Activated CD4-positive, alpha-beta T cell treated with anti-CD3 and anti-CD28 coated beads, Interleukin-10, Interleukin-2, amounts not matched to agents 100 ng/mL and 50 ng/mL, durations not matched to agents 16 hours and 8 hours (primary cell): Measurements from ENCODE around the gene RETSAT.
"Not testable (repeated sequence)": the region's sequence is repeated elsewhere in the genome, so short reads cannot be mapped to it uniquely, and the experiment has no call there.

ENCODE experiments used
- DNase-seq: peaks from one replicate; pipeline ENCODE4 v3.0.0-alpha.2; 2020

RETSAT gene

DNA sequence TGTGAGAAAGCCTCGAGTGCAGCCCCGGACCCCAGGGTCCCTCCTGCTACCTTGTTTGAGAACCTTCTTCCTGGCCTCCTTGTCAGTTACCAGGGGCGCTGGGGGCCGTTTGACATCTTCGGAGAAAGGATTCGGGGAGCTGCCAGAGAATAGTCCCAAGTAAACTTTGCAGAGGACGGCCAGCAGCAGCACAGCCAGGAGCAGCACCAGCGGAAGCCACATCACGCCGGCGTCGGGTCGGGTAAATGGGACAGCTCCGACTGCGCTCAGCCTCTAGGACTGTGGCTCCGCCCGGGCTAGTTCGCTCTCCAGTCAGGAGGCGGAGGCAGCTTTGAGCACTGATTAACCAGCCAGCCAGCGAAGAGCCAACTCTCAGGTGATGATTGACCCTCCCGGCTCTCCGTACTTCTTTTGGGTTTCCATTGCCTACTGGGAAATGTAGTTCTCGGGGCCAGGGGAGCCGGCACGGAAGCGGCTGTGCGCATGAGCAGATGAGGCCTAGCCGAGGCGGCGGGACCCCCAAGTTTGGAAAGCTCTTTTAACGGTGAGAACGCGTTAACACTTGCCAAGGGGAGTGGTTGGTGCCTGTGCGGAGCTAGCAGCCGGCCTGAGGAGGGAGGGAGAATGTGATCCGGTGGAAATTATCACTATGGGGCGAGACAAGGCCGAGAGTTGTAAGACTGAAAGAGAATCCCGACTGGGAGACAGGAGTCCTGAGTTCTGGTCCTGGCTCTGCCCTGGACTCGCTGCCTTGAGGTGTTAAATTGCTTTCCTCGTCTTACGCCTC lies at the start of gene RETSAT, which contains the start of gene ELMOD3:
Gene RETSAT, minus strand, starts transcription at position 243 of the 787 bp plus-strand sequence. Its CDS starts 21 bp downstream, at position 222.
Gene ELMOD3, plus strand, starts transcription at position 484 of the 787 bp plus-strand sequence. CDS start 2,430 bp downstream, outside the sequence.
- peak; percentile 99 for DNase-seq

GRCh38 chr2:85401844-85402243 lies 47.5 kb upstream of the RETSAT start:
- DNase-seq = no peak

DNA sequence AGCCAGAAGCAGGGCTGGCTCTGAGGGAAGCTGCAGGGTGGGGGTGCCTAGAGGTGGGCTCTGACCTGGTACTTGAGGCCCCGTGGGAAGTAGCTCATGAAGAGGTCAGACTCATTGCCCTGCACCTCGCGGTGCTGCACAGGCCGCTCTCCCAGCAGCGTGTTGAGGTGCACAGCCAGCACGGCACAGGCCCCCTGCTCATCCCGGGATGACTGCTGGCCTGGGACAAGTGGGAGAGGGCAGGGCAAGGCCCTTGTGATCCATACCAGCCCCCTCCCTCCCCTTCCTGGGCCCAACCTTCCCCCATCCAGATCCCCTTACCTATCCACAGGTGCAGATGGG lies 47.1 kb upstream of the RETSAT start:
- no peak for DNase-seq

- DNase-seq = no peak
These were observed 46.5 kb upstream of the RETSAT start for GRCh38 chr2:85400541-85401463.

- DNase-seq = no peak
These were observed 45.7 kb upstream of the RETSAT start for GRCh38 chr2:85400023-85400422.

DNA sequence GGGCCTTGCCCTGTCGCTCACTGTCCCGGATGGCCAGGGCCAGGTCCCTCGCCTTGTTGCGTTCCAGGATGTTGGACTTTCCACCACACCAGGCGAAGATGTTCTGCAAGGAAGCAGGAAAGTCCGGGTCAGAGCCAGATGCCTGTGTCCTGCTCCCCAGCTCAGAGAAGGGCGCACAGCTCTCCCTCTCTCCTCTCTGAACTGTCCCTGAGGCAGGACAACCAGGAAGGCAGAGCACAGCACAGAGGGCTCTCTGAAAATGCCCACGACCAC lies 44.8 kb upstream of the RETSAT start:
- no peak for DNase-seq

DNA sequence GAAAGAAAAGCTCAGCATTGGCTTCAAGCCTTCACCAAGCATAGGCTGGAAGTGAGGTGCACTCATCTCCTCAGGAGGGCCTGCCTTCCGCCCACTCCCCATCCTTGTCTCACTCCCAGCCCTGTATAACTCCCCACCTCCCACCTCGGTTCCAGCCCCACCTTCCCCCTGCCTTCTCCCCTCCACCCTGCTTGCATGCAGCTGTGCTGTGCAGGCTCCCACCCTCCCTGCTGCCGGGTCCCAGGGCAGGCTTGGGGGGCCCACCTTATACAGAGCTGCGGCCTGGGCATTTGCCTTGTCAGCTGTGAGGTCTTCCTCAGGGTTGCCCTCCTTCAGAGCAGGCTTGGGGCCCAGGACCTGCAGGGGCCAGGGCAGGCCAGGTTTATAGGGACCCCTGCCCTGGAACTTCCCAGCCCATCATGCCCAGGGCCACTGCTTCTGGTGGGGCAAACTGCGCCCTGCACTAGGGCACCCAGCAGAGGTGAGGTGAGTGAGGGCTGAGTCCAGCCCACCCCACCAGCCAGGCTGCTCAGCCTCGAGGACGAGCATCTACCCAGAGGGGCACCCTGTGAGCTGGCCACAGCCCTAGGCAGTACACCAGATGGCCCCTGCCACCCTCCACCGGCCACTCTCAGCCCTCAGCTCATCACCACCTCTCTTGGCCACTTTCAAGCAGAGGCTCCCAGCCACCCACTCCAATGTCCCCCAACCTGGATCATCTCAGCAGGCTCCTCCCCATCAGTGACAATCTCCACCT lies 44.3 kb upstream of the RETSAT start:
- DNase-seq = no peak

- no peak for DNase-seq
These were observed 43.6 kb upstream of the RETSAT start for GRCh38 chr2:85397925-85398331.

GRCh38 chr2:85396531-85397470 lies 42.5 kb upstream of the RETSAT start:
- no peak for DNase-seq

DNA sequence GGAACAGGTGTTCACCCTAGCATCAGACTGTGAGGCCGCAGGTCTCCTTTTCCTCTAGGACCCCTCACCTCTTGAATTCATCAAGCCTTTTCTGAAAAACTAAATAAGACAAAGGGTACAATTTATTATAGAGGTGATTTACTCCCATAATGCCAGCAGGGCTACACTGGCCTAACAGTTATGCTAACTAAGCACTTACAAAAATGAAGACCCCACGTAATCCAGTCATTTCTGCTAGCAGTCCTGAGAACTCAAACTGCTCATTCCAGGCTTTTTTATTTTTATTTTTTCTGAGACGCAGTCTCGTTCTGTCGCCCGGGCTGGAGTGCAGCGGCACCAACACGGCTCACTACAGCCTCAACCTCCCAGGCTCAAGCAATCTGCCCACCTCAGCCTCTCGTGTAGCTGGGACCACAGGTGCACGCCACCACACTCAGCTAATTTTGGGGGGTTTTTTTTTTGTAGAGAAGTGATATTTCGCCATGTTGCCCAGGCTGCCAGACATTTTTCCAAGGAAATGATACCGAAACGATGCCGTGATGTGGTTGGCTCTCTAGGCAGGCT lies 41.7 kb upstream of the RETSAT start:
- DNase-seq = no peak

- DNase-seq = no peak
These were observed 40.6 kb upstream of the RETSAT start for GRCh38 chr2:85394976-85395375.

DNA sequence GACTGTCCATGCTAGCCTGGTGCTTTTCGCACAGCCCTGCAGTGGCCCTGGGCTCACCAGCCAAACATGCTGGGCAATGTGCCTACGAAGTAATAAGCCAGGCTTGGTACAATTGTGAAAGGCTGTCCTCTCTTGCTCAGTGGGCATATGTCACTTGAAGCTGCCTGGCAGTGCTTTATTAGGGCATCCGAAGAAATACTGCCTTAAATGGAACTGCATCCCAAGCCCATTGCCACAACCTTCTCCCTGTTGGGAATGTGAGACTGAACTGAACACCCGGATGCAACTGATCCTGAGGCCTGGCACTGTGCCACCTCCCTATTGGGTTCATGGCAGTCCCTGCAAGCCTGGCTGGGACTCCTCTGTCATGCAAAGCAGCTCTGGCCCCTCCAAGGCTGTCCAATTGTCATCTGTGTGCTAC lies 39.9 kb upstream of the RETSAT start:
- no peak for DNase-seq

DNA sequence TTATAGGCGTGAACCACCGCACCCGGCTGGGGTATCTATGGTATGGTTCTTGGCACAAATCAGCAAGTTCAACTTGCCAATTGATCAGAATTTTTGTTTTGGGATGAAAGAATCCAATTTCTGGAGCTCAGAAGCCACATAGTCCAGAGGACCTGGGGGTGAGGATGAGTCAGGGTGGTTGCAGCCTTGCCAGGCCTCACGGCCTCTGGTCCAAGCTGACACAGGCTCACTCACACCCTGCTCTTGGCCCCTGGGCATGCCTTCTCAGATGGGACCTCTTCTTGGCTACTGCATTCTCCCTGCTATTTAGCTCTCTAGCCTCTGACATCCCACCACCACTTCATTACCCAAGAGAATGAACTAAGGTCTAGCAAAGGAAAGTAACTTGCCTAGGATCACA lies 39.5 kb upstream of the RETSAT start:
- no peak for DNase-seq

- peak; percentile 75 for DNase-seq
These were observed 36.8 kb upstream of the RETSAT start for GRCh38 chr2:85390941-85391669.

DNA sequence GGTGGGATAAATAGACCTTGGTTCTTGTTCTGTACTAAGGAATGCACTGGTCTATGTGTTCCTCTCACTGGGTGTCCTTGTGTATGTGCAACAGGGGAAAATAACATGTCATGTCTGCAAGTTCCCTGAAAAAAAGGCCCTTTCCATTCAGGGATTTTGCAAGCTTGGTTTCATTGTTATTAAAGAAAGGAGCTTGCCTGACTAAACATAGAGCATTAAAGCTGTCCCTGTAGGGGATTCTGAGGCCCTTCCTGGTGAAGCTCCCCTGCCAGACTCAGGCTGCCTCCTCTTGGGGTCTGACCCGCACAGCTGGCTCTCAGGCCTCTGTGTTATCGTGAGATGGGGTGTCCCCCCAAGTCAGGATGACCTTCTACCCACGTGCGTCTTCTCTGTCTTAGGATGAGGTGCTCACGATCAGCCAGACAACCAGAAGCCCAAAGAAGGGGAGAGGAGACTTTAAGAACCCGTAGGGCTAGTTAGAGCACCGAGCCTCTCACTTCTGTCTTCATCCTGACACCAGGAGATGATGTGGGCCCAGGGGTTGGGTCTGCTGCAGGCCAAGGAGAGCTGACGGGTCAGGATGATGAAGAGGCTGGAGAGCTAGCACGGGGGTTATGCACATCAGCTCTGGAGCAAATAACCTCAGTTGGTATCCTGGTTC lies 34.7 kb upstream of the RETSAT start:
- DNase-seq = no peak

- no peak for DNase-seq
These were observed 33.4 kb upstream of the RETSAT start for GRCh38 chr2:85387754-85388153.

GRCh38 chr2:85385746-85386145 lies 31.4 kb upstream of the RETSAT start:
- DNase-seq = no peak

- no peak for DNase-seq
These were observed 29.5 kb upstream of the RETSAT start for GRCh38 chr2:85383850-85384249.

GRCh38 chr2:85383151-85383550 lies 28.8 kb upstream of the RETSAT start:
- DNase-seq = not testable (repeated sequence)

DNA sequence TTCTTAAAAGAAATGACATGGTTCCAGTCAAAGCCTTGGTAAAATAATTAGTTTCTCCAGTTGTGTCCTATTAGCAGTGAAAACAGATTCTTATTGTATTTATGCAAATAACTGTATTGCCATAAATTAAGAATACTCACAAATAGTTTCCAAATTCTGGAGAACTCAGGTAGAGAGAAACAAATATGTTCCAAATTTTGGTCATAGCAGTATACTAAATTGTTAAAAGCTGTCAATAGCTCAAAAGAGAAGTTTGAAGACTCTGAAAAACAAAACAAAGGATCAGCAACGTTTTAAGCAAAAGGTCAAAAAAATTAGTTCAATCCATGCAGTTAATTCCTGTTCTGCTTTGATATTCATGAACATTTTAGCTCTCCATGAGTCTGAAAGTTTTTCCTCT lies 25.7 kb upstream of the RETSAT start:
- no peak for DNase-seq

- no peak for DNase-seq
These were observed 23.9 kb upstream of the RETSAT start for GRCh38 chr2:85378257-85378656.
